Right lobe of liver (tissue), 6 donors: ENCODE data around the gene LRRC46. TPM values are rescaled to one million over a fixed set of nuclear protein-coding genes. Genes with fewer than 3 reads are reported as not detected.
A peak's percentile ranks its signal among the peaks of the same experiment; 100 is the strongest.

Source experiments
- ATAC-seq, 4 donors: fragments of 200-7000 bp; cut with Tn5 transposase; one replicate each; pipeline ENCODE4 v1.9.1; 2020; ENCODE audit warnings: mild to moderate bottlenecking in 4 of 4, moderate library complexity in 4 of 4
- DNase-seq, 3 donors: peaks; one replicate each; pipeline ENCODE4 v3.0.0-alpha.2; 2020
- H3K27ac ChIP-seq, 3 donors: fragments of 200-600 bp; one replicate each; pipeline ENCODE4 v1.8.0; 2022
- H3K27me3 ChIP-seq, 2 donors: fragments of 200-600 bp; one replicate each; pipeline ENCODE4 v1.8.0; 2022
- H3K36me3 ChIP-seq, 4 donors: fragments of 200-600 bp; sonication (generic) in 1 of 4; one replicate each; pipeline versions ENCODE4 v1.5.1 to v1.8.0; 2017 to 2022; ENCODE audit warnings: control low read depth in 1 of 4
- H3K4me1 ChIP-seq, 4 donors: fragments of 200-600 bp; sonication (generic) in 1 of 4; one replicate each; pipeline versions ENCODE4 v1.5.1 to v1.8.0; 2017 to 2022; ENCODE audit warnings: control low read depth in 1 of 4
- H3K4me3 ChIP-seq, 3 donors: fragments of 200-600 bp; one replicate each; pipeline ENCODE4 v1.8.0; 2022
- H3K9me3 ChIP-seq, 4 donors: fragments of 200-600 bp; sonication (generic) in 1 of 4; one replicate each; pipeline versions ENCODE4 v1.5.1 to v1.8.0; 2017 to 2022; ENCODE audit warnings: control low read depth in 1 of 4
- CTCF ChIP-seq, 4 donors: fragments of 200-600 bp in 3 of 4; fragments of 450-650 bp in 1 of 4; IDR thresholded peaks; one replicate each; pipeline versions ENCODE4 v1.5.1 to v1.8.0; 2016 to 2022; ENCODE audit warnings: antibody characterized with exemption in 4 of 4, mild to moderate bottlenecking in 2 of 4
- POLR2A ChIP-seq: fragments of 450-650 bp; IDR thresholded peaks from one replicate; pipeline ENCODE4 v1.6.1; 2017; ENCODE audit warnings: antibody characterized with exemption, mild to moderate bottlenecking
- WGBS: methylation state at CpG from one replicate; pipeline ENCODE4 v1.1.6; 2018; ENCODE audit warnings: low coverage, low lambda C conversion rate; ENCODE audit not compliant: insufficient coverage; ENCODE audit errors: missing lambda C conversion rate; 5-methylcytosine and 5-hydroxymethylcytosine counted together
- intact Hi-C, 2 donors: fragments of 100-400 bp; cut with DNase I; formaldehyde crosslinking; loops; one replicate each; pipeline versions ENCODE4 v1.11.2 to v1.14.1; 2022
- total RNA-seq, 6 experiments: library from RNA; depleted of rRNA in 2 of 6; stranded (reverse); fragments of >200 nt in 2 of 6; fragmentation: NEBNext Ultra II Directional in 3 of 6; extraction: Animal tissue kit (Norgen Biotek cat#: 25700) in 3 of 6; gene quantifications; one replicate each; pipeline versions ENCODE4 v1.1.0 to v1.2.4, GENCODE V29; 2016 to 2023
- donor health status: DM: no; HTN: yes; CAD: no.
- donor health status: DM: no; HTN: no; CAD: no.
- donor health status: DM: no; HTN: no; CAD: no.
- donor health status: DM: no; HTN: yes; CAD: no.
- donor health status: DM: no; HTN: yes; CAD: no.

LRRC46 gene
- total RNA-seq, 6 experiments from 2014 or later: 0.12 to 0.44 (median 0.35) TPM

GRCh38 chr17:47792457-47792856 lies 39.0 kb upstream of the LRRC46 start:
- Histone ChIP-seq H3K4me1 (no peaks in the 10 kb centered on the region), H3K4me3 (no peak overlapping the region), H3K27ac (no peak overlapping the region), H3K36me3 (no peaks in the 10 kb centered on the region), H3K9me3 (no peaks in the 10 kb centered on the region), H3K27me3 (peaks cover 7 to 17% of the 10 kb centered on the region in 2 donors)
- ATAC-seq: no peak
- 63% methylated on average over 1 of the region's 1 CpG for WGBS
- DNase-seq: no peak
- intact Hi-C loops: no loop called here
- TF ChIP-seq POLR2A (no peak), CTCF (IDR thresholded peaks at IDR 0.05) (no peak)

GRCh38 chr17:47792979-47793378 lies 38.5 kb upstream of the LRRC46 start:
- DNase-seq (no peak), ATAC-seq (no peak)
- no peaks in the 10 kb centered on the region for H3K36me3 ChIP-seq
- no peak for TF ChIP-seq POLR2A
- no peak for TF ChIP-seq CTCF (IDR thresholded peaks at IDR 0.05)
- no peak overlapping the region for H3K27ac ChIP-seq
- no peak overlapping the region for H3K4me3 ChIP-seq
- H3K4me1 ChIP-seq: no peaks in the 10 kb centered on the region
- H3K27me3 ChIP-seq: peaks cover 7 to 17% of the 10 kb centered on the region in 2 donors
- intact Hi-C loops: no loop called here
- WGBS: 43% methylated on average over 6 of the region's 6 CpGs
- no peaks in the 10 kb centered on the region for H3K9me3 ChIP-seq

- H3K27me3 ChIP-seq: no peaks in the 10 kb centered on the region
- no peaks in the 10 kb centered on the region for H3K4me1 ChIP-seq
- H3K4me3 ChIP-seq: no peak overlapping the region
- WGBS: 42% methylated on average over 2 of the region's 2 CpGs
- intact Hi-C loops: no loop called here
- no peak overlapping the region for H3K27ac ChIP-seq
- no peaks in the 10 kb centered on the region for H3K9me3 ChIP-seq
- no peaks in the 10 kb centered on the region for H3K36me3 ChIP-seq
- ATAC-seq (no peak), DNase-seq (no peak)
- no peak for TF ChIP-seq POLR2A
- no peak for TF ChIP-seq CTCF (IDR thresholded peaks at IDR 0.05)
Observed at GRCh38 chr17:47797797-47798196, 33.7 kb upstream of the LRRC46 start.

- 89% methylated on average over 5 of the region's 12 CpGs for WGBS
- ATAC-seq: peak in 1 of 4 donors; percentile 14
- H3K9me3 ChIP-seq: no peaks in the 10 kb centered on the region
- H3K36me3 ChIP-seq: no peaks in the 10 kb centered on the region
- DNase-seq: no peak
- TF ChIP-seq POLR2A (no peak), CTCF (IDR thresholded peaks at IDR 0.05) (no peak)
- H3K27me3 ChIP-seq: no peaks in the 10 kb centered on the region
- no peaks in the 10 kb centered on the region for H3K4me1 ChIP-seq
- no peak overlapping the region for H3K27ac ChIP-seq
- intact Hi-C loops: loop anchor here in 1 of 2 donors (10.0 kb wide), 1 partner anchor 96 kb away; no protein-coding TSS in a partner anchor
- H3K4me3 ChIP-seq: no peak overlapping the region
Observed at GRCh38 chr17:47800686-47801085, 30.8 kb upstream of the LRRC46 start.
